H1 (cell line): Measurements from ENCODE around the gene NKAIN1.

Experiments used
- CTCF ChIP-seq, 3 experiments: IDR thresholded peaks; 1 replicate in 2 of 3; 2 replicates in 1 of 3; pipeline versions ENCODE4 v1.5.1 to v1.6.1; 2011; ENCODE audit warnings: low read length in 3 of 3, mild to moderate bottlenecking in 3 of 3, inconsistent platforms in 2 of 3, low read depth in 1 of 3, moderate library complexity in 1 of 3; ENCODE audit not compliant: insufficient read depth in 1 of 3; ENCODE audit errors: control extremely low read depth in 1 of 3
- POLR2A ChIP-seq, 2 experiments: IDR thresholded peaks; 1 replicate in 1 of 2; 2 replicates in 1 of 2; pipeline ENCODE4 v1.6.1; 2011; ENCODE audit warnings: low read depth in 2 of 2, low read length in 2 of 2, mild to moderate bottlenecking in 2 of 2; ENCODE audit errors: control extremely low read depth in 1 of 2

- TF ChIP-seq CTCF (IDR thresholded peaks at IDR 0.05; ENCODE audit: control extremely low read depth in 1 of 3, insufficient read depth in 1 of 3, low read depth in 1 of 3, low read length in 3 of 3) (no peak), POLR2A (IDR thresholded peaks at IDR 0.05; ENCODE audit: control extremely low read depth in 1 of 2, low read depth in 2 of 2, low read length in 2 of 2) (no peak)
These were observed 41.5 kb downstream of the NKAIN1 start for GRCh38 chr1:31198150-31198549.
